SH-SY5Y (cell line): ENCODE results near the gene DDC.

Source experiments
- GATA2 ChIP-seq: IDR thresholded peaks from 2 replicates; pipeline ENCODE4 v1.6.1; 2011; ENCODE audit warnings: mild to moderate bottlenecking, low read depth, low read length
- GATA3 ChIP-seq: IDR thresholded peaks from 2 replicates; pipeline ENCODE4 v1.6.1; 2011; ENCODE audit warnings: low read depth, mild to moderate bottlenecking, low read length, moderate library complexity

GRCh38 chr7:50580057-50580456, 14.9 kb upstream of the DDC start:
- no peak for TF ChIP-seq GATA2
- TF ChIP-seq GATA3, result no peak
